WI38 (cell line): Measurements from ENCODE around the gene LYPD4.
"Not testable (repeated sequence)": the region's sequence is repeated elsewhere in the genome, so short reads cannot be mapped to it uniquely, and the experiment has no call there.

Experiments
- H3K4me3 ChIP-seq: 2 replicates; pipeline ENCODE4 v1.5.1; 2011; ENCODE audit warnings: low read depth, mild to moderate bottlenecking, control low read depth, low read length
- TF ChIP-seq, protein P1 (sequence below): IDR thresholded peaks from 2 replicates; pipeline ENCODE4 v1.5.1; 2012; ENCODE audit warnings: low read depth, mild to moderate bottlenecking, control low read depth, low read length

The LYPD4 gene

GRCh38 chr19:41879080-41879479, 34.6 kb upstream of the LYPD4 start:
- no peak overlapping the region for H3K4me3 ChIP-seq
- TF ChIP-seq, protein P1, sequence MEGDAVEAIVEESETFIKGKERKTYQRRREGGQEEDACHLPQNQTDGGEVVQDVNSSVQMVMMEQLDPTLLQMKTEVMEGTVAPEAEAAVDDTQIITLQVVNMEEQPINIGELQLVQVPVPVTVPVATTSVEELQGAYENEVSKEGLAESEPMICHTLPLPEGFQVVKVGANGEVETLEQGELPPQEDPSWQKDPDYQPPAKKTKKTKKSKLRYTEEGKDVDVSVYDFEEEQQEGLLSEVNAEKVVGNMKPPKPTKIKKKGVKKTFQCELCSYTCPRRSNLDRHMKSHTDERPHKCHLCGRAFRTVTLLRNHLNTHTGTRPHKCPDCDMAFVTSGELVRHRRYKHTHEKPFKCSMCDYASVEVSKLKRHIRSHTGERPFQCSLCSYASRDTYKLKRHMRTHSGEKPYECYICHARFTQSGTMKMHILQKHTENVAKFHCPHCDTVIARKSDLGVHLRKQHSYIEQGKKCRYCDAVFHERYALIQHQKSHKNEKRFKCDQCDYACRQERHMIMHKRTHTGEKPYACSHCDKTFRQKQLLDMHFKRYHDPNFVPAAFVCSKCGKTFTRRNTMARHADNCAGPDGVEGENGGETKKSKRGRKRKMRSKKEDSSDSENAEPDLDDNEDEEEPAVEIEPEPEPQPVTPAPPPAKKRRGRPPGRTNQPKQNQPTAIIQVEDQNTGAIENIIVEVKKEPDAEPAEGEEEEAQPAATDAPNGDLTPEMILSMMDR: no peak

DNA sequence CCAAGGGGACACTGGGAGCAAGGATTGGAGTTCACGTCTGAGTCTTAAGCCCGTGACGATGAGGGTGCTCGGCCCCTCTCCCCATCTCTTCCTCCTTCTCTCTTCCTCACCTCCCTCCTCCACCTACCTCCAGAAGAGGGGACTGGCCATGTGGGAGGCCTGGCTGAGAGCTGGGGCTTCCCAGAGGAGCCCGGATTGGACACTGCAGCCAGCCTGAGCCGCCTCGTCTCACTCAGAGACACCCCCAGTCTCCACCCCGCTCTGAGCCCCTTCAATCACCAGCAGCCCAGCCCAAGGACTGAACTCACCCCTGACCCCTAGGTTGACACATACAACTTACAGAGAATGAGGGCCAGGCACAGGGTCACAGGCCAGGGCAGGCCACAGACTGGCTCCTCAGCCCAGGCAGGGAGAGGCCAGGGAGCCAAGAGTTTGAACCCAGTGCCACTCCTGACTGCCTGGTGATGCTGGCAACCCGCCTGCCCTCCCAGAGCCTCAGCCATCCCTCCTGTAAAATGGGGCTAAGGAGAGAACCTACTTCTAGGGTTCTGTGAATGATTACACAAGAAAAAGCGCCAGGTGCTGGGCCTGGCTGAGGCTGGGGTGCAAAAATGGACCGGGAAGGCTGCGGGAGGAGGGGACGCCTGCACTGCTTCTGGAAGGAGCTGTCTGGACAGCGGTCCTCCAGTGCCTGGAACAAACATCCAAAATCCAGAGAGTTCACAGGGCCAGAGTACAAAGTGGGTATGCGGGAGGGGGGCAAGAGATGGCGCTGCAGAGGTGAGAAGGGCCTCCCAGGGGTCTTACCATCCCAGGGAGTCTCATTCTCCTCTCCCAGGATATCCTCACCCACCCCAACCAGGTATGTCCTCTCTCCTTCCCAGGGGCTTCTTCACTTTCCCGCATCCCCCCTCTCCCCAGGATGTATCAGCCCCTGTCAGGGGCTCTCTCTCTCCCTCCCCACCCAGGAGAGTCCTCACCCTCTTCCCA, 33.7 kb upstream of the LYPD4 start:
- TF ChIP-seq, protein P1: no peak
- H3K4me3 ChIP-seq: no peak overlapping the region

- H3K4me3 ChIP-seq: no peak within 1 kb of the TSS
- TF ChIP-seq, protein P1: no peak
Measured at GRCh38 chr19:41876847-41877832, 32.7 kb upstream of the LYPD4 start, which contains the start of gene CD79A. Gene CD79A, plus strand, starts transcription at chr19:41877279. Its CDS starts 26 bp downstream, at chr19:41877305.

- not testable (repeated sequence) for H3K4me3 ChIP-seq
Measured at GRCh38 chr19:41875973-41876372, 31.5 kb upstream of the LYPD4 start.

GRCh38 chr19:41872775-41873647, 28.5 kb upstream of the LYPD4 start:
- no peak overlapping the region for H3K4me3 ChIP-seq
- TF ChIP-seq, protein P1: peak; percentile 76

- no peak overlapping the region for H3K4me3 ChIP-seq
- TF ChIP-seq, protein P1: no peak
Measured at GRCh38 chr19:41872384-41872774, 27.9 kb upstream of the LYPD4 start.
